ENCODE data around the gene TINAGL1.

The TINAGL1 gene

GRCh38 chr1:31627930-31628559, 51.7 kb downstream of the TINAGL1 start:
- DNase-seq = no peak

DNA sequence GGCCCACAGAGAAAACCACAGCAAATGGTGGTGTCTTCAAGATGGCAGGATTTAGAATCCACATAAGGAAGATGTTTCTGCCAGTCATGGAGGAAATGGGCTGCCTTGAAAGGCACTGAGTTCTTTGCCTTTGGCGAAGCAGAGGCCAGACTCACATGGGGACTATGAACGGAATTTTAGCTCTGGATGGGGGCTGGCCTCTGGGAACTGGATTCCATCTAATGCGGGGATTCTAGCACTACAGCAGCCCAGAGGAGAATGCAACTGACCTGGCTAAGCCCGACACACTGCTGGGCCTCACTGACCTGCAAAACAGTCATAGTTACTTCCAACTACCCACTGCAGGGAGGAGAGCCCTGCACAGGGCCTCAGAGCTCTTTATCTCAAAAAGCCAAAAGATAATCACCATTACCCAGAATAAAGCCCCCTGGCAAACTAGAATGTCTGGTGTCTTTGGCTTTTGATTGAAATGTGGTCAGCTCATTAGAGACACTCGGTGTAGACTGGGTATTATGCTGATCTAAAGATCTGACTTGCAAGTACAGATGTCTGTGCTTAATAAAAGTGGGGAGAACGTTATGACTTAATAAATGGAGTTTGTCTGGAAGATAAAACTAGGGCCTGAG, 52.7 kb downstream of the TINAGL1 start:
- no peak for DNase-seq

DNA sequence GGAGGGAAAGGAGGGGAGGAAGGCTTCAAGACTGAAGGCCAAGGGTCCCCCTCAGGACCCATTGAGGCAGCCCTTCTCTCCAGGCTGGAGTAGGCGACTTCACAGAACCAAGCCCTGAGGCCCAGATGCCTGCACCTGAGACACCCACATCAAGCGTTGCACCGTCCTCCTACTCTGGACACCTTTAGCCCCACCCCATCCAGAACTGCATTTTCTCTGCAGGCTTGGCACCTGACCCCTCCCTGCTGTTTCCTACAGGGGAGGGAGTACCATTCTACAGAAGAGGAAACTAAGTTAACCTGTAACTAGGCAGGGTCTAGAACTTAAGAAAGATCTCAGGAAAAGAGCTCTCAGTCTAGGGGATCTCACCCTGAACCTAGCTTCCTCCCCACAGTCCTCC, 56.3 kb downstream of the TINAGL1 start:
- DNase-seq = no peak

DNA sequence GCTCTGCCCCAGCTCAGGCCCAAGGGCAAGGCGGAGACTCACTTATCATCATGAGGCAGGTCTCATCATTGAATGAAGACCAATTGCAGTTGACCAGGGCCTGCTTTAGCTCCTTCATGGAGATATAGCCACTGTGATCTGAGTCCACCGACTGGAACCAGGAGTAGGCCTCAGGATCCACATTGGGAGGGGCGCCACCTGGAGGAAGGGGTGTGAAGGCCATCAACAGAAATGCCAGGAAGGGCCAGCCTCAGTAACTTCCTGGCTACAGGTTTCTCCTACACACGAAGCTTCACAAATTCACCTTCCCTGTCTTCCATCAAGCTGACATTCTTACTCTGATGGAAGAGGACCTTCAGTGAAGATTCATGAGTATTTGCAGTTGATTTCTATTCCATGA, 56.8 kb downstream of the TINAGL1 start:
- DNase-seq = peak in 1 of 2 donors; percentile 13

All from CD4-positive, alpha-beta T cell treated with Interleukin-4 for 1 hour (primary cell).